SIG-M5 (cell line): ENCODE measurements around the gene GNL1.
"Not testable (repeated sequence)": the region's sequence is repeated elsewhere in the genome, so short reads cannot be mapped to it uniquely, and the experiment has no call there.

Experiments
- DNase-seq: peaks from one replicate; lab custom pipeline; 2025; lab: John Stamatoyannopoulos, UW

The GNL1 gene

GRCh38 chr6:30529349-30529875 is 26.9 kb downstream of the GNL1 start:
- not testable (repeated sequence) for DNase-seq

GRCh38 chr6:30526444-30526843 is 29.8 kb downstream of the GNL1 start:
- DNase-seq = not testable (repeated sequence)

DNA sequence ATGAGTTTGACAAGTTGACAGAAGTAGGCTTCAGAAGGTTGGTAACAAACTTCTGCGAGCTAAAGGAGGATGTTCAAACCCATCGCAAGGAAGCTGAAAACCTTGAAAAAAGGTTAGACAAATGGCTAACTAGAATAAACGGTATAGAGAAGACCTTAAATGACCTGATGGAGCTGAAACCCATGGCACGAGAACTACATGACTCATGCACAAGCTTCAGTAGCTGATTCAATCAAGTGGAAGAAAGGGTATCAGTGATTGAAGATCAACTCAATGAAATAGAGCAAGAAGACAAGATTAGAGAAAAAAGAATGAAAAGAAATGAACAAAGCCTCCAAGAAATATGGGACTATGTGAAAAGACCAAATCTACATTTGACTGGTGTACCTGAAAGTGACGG is 34.3 kb downstream of the GNL1 start:
- DNase-seq = not testable (repeated sequence)

- DNase-seq = not testable (repeated sequence)
These were observed 35.2 kb downstream of the GNL1 start for GRCh38 chr6:30521082-30521481.

DNA sequence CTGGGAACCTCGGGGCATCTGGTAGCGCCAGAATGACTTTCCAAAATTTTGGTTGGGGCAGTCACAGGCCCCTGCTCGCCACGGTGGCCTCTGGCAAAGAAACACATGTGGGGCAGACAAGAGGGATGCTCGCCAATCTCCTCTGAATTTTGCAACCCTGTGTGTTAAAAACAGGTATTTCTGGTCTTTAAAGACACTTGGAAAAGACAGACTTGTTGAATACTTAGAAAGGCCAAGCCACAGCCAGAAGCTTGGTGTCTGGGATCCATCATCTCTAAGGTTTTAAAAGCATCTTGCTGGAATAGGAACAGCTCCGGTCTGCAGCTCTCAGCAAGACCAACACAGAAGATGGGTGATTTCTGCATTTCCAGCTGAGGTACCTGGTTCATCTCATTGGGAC is 35.8 kb downstream of the GNL1 start:
- no peak for DNase-seq

- not testable (repeated sequence) for DNase-seq
These were observed 37.7 kb downstream of the GNL1 start for GRCh38 chr6:30518505-30519145.

DNA sequence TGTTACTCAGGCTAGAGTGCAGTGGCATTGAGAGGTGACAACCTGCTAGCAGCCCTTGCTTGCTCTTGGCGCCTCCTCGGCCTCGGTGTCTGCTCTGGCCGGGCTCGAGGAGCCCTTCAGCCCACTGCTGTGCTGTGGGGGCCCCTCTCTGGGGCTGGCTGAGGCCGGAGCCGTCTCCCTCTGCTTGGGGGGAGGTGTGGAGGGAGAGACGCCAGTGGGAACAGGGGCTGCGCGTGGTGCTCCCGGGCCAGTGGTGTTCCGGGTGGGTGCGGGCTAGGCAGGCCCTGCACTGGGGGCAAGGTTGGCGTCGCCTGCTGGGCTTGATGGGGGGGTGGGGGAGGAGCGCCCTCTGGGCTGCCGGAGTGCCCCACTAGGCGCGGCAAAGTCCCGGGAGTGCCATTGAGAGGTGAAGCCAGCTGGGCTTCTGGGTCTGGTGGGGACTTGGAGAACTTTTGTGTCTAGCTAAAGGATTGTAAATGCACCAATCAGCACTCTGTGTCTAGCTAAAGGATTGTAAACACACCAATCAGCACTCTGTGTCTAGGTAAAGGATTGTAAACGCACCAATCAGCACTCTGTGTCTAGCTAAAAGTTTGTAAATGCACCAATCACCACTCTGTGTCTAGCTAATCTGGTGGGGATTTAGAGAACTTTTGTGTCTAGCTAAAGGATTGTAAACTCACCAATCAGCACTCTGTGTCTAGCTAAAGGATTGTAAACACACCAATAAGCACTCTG is 38.4 kb downstream of the GNL1 start:
- DNase-seq = not testable (repeated sequence)

GRCh38 chr6:30516754-30517076 is 39.6 kb downstream of the GNL1 start:
- DNase-seq = not testable (repeated sequence)

GRCh38 chr6:30515944-30516753 is 40.1 kb downstream of the GNL1 start:
- DNase-seq = peak; percentile 99

DNA sequence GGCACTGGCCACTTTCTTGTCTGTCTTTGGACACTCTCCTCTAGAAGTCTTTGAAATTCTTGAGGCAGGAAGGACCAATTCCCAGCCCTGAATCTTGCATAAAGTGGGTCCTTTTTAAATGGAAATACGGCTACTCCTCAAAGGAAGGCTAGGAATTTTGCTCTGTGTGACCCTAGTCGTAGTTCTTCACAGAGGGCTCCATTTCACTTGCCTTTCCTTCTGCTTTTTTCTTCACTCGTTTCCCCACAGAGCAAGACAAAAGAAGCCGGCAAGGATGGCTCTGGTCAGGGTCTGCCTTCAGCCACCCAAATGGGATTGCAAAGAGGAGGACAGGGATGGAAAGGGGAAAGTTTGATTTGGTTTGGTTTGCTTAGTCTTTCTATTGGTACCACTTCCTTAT is 41.2 kb downstream of the GNL1 start:
- DNase-seq = no peak

DNA sequence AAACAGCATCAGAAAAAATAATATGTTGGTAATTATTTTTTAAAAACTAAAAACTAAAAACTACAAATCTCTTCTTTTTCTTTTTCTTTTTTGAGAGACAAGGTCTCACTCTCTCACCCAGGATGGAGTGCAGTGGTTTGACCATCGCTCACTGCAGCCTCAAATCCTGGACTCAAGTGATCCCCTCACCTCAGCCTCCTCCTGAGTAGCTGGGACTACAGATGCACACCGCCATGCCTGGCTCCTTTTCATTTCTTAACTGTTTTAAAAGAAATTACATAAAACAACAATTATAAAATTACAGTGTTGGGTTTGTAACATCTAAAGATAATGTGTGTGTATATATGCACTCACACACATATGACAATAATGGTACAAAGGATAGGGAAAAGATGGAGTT is 42.8 kb downstream of the GNL1 start:
- DNase-seq = no peak

DNA sequence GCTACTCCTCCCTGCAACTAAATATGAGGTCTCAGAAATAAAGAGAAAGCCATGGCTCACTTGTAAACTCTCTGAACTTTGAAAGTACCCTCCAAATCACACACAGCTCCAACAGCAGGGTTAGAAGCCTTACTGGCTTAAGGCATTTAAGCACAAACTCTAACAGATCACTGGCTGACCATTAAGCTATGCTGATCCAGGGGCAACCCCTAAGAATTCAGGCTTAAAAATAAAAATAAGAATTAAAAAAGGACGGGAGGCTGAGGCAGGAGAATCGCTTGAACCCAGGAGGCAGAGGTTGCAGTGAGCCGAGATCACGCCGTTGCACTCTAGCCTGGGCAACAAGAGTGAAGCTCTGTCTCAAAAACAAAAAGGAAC is 45.1 kb downstream of the GNL1 start:
- no peak for DNase-seq

DNA sequence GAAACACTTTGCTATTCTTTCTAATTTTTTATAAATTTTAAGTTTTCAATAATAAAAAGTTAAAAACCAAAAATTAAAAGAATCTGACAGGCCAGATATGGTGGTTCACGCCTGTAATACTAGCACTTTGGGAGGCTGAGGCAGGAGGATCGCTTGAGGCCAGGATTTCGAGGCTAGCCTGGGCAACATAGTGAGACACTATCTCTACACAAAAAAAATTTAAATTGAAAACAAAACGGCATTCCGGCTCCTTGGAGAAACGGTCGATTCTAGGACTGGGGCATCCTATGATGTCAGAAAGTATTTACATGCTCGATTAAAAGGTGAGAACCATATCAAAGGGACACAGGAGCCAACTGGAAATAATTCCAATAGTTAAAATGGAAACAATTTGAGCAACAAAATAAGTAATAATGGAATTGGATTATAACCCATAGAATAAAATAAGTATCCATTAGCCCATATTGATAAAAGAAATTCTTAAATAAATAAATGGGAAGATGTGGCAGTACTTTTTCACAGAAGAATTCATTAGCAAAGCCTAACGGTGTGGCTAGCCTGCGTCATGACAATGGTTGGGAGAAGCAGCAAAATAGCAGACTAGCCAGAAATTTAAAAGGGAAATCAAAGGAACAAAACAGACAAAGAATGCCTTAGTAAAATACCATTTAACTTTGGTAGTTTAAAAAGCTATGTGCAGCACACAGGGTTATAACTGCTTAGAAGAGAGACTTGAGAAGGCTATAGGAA is 45.7 kb downstream of the GNL1 start:
- no peak for DNase-seq

DNA sequence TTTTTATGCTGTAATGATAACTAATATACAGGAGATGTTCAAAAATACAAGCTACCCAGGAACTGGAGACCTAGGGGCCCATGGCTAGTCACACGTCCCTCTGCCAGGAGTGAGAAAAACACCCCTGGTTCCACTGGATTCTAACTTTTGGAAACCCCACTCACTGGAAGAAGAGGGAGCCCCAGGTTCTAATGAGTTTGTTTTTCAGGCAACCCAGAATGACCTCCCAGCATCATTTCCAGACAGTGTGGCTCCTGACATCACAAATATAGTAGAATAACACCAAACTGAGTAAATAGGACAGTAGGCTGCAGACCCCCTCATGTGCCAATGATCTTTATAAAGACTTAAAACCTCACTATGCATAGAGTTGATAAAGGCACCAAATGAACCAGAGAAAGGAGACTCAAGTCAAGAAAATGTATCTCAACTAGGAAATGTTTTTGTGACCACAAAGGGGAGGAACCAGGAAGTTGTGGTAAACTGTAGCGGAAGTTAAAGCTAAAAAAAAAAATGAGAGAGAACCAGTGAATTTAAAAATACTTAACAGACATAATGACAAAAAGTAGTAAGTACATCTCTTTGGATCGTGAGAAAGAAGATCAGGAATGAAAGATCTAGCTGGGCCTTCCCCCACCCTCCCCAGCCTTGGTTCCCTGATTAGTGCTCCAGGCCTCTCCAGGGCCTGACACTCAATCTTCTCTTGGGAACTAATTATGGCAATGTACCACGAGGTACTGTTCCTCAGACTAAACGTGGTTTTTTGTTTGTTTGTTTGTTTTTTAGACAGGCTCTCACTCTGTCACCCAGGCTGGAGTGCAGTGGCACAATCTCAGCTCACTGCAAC is 47.2 kb downstream of the GNL1 start:
- peak; percentile 45 for DNase-seq

DNA sequence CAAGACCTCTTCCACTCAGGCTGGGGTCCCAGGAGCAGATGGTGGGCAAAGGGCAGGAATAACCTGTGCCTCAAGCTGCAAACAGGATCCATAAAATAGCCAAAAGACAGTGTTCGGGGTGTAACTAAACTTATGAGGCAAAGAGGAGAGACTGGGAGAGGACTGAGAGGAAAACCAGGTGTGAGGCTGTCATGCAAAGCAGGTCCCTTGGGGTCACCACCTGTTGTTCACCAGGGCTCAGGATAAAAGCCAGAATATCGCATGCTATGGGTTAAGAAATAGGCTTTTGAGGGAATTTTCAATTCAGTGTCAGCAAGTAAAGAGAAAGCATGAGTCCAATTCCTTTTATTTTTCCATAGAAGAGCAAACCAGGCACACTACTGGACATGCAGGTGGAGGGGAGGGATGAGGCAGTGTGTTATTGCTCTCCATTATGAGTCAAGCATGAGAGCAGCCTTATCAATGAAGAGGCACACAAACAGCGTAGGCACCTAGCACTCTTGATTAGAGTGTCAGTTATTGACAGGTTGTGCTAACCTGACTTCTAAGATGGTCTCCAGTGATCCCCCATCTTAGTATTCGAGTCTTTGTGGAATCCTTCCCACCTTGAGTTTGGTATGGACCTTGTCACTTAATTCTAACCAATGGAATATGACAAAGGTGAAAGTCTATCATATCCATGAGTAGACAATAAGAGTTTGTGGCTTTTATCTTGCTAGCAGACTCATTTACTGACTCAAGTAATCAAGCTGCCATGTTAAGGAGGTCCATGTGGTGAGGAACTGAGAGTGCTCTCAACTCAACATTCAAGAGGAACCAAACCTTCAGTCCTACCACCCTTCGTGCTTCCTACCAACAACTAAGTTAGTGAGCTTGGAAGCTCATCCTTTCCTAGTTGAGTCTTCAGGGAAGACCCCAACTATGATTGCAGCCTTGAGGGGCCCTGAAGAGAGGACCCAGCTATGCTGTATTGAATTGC is 48.2 kb downstream of the GNL1 start:
- DNase-seq = no peak

DNA sequence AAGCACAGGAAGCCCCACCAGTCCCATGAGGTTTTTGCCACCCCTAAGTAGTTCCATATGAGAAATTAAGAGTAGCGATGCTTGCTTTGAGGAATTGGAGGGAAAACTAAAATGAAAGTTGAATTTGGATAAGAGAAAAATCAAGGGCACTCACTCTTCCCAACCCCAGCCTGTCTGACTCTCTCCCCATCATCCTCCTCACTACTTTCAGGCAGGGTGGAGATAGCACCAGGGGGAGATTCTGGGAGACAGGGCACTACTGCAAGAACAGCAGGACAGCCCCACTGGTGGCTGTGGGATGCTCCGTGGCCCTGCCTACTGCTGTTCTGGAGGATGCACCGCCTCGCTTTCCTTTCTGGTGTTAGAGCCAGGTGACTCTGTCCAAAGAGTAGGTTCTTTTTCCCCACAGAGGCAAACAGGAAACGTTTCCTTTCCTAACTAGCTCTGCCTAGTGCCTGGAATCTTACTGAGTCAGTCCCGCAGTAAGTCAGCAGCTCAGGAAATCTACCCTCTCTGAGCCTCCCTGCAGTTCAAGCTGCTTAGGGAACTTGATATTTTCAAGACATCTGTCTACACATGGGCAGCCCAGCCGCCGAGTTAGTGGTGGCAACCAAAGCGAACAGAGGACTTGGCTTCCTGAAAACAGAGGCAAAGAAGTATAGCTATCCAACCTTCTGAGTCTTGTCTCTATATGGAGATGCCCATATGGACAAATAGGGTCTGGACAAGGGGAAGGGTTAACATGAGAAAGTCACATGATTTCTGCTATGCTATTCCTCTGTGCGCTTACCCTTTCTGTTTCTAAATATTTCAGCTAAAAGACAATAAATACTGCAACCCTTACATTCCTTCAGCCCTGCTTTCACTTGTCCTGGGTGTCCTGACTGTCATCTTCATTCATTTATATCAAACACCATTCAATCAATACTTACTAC is 55.6 kb downstream of the GNL1 start:
- no peak for DNase-seq

DNA sequence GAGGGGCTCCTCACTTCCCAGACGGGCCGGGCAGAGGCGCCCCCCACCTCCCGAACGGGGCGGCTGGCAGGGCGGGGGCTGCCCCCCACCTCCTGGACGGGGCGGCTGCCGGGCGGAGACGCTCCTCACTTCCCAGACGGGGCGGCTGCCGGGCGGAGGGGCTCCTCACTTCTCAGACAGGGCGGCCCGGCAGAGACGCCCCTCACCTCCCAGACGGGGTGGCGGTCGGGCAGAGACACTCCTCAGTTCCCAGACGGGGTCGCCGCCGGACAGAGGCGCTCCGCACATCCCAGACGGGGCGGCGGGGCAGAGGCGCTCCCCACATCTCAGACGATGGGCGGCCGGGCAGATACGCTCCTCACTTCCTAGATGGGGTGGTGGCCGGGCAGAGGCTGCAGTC is 57.6 kb downstream of the GNL1 start:
- not testable (repeated sequence) for DNase-seq

DNA sequence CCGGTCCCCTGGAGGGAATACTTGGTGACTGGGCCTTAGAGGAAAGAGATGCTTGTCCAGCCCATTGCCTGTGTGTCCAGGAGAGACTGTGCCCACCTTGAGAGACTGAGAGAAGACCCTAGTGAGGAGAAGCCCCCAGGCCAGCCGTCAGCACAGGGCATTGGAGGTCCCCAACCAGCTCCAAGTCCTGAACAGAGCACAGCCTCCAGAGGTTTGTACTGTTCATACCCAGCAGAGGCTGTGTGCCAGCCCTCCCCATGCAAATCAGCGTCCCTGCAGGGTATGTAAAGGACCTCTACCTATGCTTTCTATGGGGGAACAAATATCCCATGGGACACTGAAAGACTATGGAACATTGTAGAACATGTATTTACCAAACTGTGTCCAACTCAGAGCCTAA is 58.6 kb downstream of the GNL1 start:
- DNase-seq = no peak

GRCh38 chr6:30497261-30497599 is 59.1 kb downstream of the GNL1 start:
- DNase-seq = not testable (repeated sequence)
